Fibroblast of lung (primary cell): ENCODE data around the gene CAV3.

Experiments used
- EZH2 ChIP-seq: IDR thresholded peaks from 2 replicates; pipeline ENCODE4 v1.5.1; 2012; ENCODE audit warnings: low read length, control low read depth, mild to moderate bottlenecking; ENCODE audit errors: missing control alignments
- TF ChIP-seq, protein P1 (sequence below), 2 donors: IDR thresholded peaks in 1 of 2; conservative IDR thresholded peaks in 1 of 2; 1 replicate in 1 of 2; 2 replicates in 1 of 2; pipeline ENCODE4 v1.5.1; 2011 to 2012; ENCODE audit warnings: low read length in 2 of 2, control low read depth in 1 of 2, inconsistent platforms in 1 of 2, low read depth in 1 of 2, mild to moderate bottlenecking in 1 of 2

DNA sequence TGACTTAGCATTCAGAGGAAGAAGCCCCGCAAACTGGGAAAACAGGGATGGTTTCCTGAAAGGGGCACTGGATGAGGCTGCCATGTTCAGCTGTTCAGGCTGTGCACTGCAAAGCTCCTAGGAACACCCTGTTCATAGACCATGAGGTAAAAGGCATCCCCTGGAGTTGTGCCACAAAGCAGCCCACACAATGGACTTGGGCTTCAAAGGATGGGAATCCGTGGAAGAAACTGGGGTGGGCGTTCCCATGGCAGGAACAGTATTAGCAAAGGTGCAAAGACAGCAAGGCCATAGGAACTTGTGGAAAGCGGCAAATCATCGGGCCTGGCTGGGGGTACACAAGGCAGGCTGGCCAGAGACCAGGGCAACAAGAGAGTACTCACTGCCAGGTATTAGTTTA, 26.9 kb downstream of the CAV3 start:
- TF ChIP-seq, protein P1, sequence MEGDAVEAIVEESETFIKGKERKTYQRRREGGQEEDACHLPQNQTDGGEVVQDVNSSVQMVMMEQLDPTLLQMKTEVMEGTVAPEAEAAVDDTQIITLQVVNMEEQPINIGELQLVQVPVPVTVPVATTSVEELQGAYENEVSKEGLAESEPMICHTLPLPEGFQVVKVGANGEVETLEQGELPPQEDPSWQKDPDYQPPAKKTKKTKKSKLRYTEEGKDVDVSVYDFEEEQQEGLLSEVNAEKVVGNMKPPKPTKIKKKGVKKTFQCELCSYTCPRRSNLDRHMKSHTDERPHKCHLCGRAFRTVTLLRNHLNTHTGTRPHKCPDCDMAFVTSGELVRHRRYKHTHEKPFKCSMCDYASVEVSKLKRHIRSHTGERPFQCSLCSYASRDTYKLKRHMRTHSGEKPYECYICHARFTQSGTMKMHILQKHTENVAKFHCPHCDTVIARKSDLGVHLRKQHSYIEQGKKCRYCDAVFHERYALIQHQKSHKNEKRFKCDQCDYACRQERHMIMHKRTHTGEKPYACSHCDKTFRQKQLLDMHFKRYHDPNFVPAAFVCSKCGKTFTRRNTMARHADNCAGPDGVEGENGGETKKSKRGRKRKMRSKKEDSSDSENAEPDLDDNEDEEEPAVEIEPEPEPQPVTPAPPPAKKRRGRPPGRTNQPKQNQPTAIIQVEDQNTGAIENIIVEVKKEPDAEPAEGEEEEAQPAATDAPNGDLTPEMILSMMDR (conservative IDR thresholded peaks at IDR 0.05 in 1 of 2, IDR thresholded peaks at IDR 0.05 in 1 of 2; ENCODE audit: low read depth in 1 of 2, low read length in 2 of 2), result no peak
- TF ChIP-seq EZH2, result no peak
